ENCODE measurements around the gene C16orf92. TPM values are rescaled to one million over a fixed set of nuclear protein-coding genes. Genes with fewer than 3 reads are reported as not detected.
"Not testable (repeated sequence)": the region's sequence is repeated elsewhere in the genome, so short reads cannot be mapped to it uniquely, and the experiment has no call there.

The C16orf92 gene
- polyA plus RNA-seq, 10 donors: not detected

- no peak for DNase-seq
These were observed 18.6 kb upstream of the C16orf92 start for GRCh38 chr16:30004424-30004776.

- no peak for DNase-seq
These were observed 18.2 kb upstream of the C16orf92 start for GRCh38 chr16:30004811-30005242.

- DNase-seq: peak in 2 of 3 donors; percentile 24 to 52
These were observed 17.5 kb upstream of the C16orf92 start for GRCh38 chr16:30005341-30006094.

- DNase-seq: no peak
These were observed 16.9 kb upstream of the C16orf92 start for GRCh38 chr16:30006095-30006473.

- no peak for DNase-seq
These were observed 16.2 kb upstream of the C16orf92 start for GRCh38 chr16:30006659-30007377.

- DNase-seq: no peak
These were observed 15.6 kb upstream of the C16orf92 start for GRCh38 chr16:30007378-30007895.

GRCh38 chr16:30009085-30009862 lies 13.7 kb upstream of the C16orf92 start:
- DNase-seq: no peak

- no peak for DNase-seq
These were observed 12.8 kb upstream of the C16orf92 start for GRCh38 chr16:30009990-30010843.

GRCh38 chr16:30010844-30011713 lies 11.9 kb upstream of the C16orf92 start, which contains the start of gene DOC2A:
Gene DOC2A (minus strand): TSS chr16:30011027. CDS start chr16:30010222, 805 bp downstream.
- peak in 2 of 3 donors; percentile 16 to 52 for DNase-seq

GRCh38 chr16:30011714-30012504 lies 11.1 kb upstream of the C16orf92 start:
- no peak for DNase-seq

- not testable (repeated sequence) for DNase-seq
These were observed 10.4 kb upstream of the C16orf92 start for GRCh38 chr16:30012598-30012997.

GRCh38 chr16:30015450-30015849 lies 7.5 kb upstream of the C16orf92 start:
- DNase-seq: not testable (repeated sequence)

GRCh38 chr16:30016555-30017276 lies 6.3 kb upstream of the C16orf92 start:
- no peak for DNase-seq

- DNase-seq: no peak
These were observed 5.7 kb upstream of the C16orf92 start for GRCh38 chr16:30017277-30017656.

- not testable (repeated sequence) for DNase-seq
These were observed 5.1 kb upstream of the C16orf92 start for GRCh38 chr16:30017937-30018336.

- no peak for DNase-seq
These were observed 4.3 kb upstream of the C16orf92 start for GRCh38 chr16:30018731-30019158.

GRCh38 chr16:30023586-30023985 lies 588 bp downstream of the C16orf92 start:
- DNase-seq: no peak

- DNase-seq: no peak
These were observed 1.5 kb downstream of the C16orf92 start for GRCh38 chr16:30024451-30024850.

GRCh38 chr16:30025156-30025555 lies 2.2 kb downstream of the C16orf92 start:
- DNase-seq: no peak
